ENCODE data around the gene TXNRD2.

The TXNRD2 gene

DNA sequence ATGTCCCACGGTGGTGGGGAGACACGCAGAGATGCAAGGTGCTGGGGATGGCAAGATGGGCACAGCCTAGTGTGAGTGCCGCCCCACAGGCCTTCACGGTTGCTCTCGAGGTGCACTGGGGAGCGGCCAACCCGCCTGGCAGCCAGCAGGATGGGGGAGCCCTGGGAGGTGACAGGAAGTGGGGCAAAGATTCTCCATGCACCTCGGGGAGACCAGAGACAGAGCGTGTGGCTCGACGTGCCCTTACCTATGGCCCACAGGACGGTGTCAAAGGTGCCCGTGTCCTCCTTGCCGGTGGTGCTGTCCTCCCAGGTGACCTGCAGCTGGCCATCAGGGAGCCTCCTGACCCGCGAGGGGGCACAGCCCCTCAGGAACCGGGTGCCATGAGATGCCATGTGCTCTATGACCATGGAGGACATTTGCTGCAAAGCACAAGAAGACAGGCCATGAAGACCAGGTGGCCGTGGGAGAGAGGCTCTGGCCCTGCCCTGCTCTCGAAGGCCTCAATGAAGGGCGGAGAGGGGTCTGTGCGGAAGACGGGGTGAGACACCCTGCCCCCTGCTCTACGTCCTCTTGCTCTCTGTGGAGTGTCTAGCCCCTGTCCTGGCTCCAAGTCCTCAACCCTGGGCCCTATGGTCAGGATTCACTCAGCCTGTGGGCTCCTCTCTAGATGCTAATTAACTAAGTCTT, 46.3 kb downstream of the TXNRD2 start:
- H3K4me3 ChIP-seq (ENCODE audit: low read depth, low read length), result no peak overlapping the region
- DNase-seq (ENCODE audit: low read depth), result no peak
- in situ Hi-C loops (cut with HindIII; ENCODE audit: low sequenced_read_pairs), result no loop called here
- no peak for TF ChIP-seq CTCF (IDR thresholded peaks at IDR 0.05; ENCODE audit: low read depth, low read length, missing control alignments)

DNA sequence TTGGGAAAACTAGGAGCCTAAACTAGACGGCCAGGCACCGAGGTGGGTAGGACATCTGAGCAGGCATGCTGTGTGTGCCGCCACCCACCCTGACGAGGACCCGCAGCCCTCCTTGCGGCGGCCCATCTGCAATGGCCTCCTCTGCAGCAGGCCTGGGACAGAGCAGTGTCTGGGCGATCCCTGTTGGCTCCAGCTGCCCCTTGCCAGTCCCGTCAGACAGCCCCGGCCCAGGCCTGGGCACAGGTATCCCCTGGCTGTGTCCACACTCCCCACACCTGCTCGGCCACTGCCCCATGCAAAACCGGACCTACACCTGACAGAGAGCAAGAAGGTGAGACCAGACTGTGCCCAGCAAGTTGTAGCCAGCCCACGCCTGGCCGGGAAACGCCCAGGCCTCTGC, 48.3 kb downstream of the TXNRD2 start:
- in situ Hi-C loops (cut with HindIII; ENCODE audit: low sequenced_read_pairs), result no loop called here
- no peak for TF ChIP-seq CTCF (IDR thresholded peaks at IDR 0.05; ENCODE audit: low read depth, low read length, missing control alignments)
- no peak overlapping the region for H3K4me3 ChIP-seq (ENCODE audit: low read depth, low read length)
- no peak for DNase-seq (ENCODE audit: low read depth)

GRCh38 chr22:19892925-19893324, 48.7 kb downstream of the TXNRD2 start:
- in situ Hi-C loops (cut with HindIII; ENCODE audit: low sequenced_read_pairs), result no loop called here
- no peak for TF ChIP-seq CTCF (IDR thresholded peaks at IDR 0.05; ENCODE audit: low read depth, low read length, missing control alignments)
- no peak for DNase-seq (ENCODE audit: low read depth)
- H3K4me3 ChIP-seq (ENCODE audit: low read depth, low read length), result no peak overlapping the region

DNA sequence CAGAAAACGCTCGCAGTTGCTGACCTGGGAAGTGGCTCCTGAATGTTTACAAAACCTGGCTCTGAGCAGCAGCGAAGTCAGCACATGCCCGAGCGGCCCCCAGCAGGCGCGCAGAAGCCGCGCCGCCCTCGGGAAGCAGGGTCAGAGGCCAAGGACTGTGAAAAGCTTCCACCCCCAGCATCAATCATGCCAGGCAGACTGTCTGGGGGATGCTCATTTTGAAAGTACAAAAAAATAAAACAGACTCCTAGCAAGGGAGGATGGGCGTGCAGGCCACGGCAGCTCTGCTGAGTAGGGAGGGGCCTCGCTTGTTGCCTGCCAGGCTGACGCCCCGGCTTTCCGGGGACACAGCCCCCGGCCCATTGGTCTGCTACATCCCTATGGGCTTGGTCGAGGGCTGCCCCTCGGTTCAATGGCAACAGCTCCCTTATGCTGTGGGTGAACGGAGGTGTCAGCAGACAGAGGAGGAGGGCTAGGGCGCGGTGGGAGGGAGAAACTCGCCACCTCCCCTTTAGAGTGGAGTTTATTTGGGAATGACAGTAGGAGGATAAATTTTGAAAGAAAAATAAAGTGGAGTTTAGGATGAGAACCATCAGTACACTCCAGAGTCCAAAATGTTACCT, 49.2 kb downstream of the TXNRD2 start:
- in situ Hi-C loops (cut with HindIII; ENCODE audit: low sequenced_read_pairs), result no loop called here
- TF ChIP-seq CTCF (IDR thresholded peaks at IDR 0.05; ENCODE audit: low read depth, low read length, missing control alignments), result no peak
- no peak overlapping the region for H3K4me3 ChIP-seq (ENCODE audit: low read depth, low read length)
- no peak for DNase-seq (ENCODE audit: low read depth)

DNA sequence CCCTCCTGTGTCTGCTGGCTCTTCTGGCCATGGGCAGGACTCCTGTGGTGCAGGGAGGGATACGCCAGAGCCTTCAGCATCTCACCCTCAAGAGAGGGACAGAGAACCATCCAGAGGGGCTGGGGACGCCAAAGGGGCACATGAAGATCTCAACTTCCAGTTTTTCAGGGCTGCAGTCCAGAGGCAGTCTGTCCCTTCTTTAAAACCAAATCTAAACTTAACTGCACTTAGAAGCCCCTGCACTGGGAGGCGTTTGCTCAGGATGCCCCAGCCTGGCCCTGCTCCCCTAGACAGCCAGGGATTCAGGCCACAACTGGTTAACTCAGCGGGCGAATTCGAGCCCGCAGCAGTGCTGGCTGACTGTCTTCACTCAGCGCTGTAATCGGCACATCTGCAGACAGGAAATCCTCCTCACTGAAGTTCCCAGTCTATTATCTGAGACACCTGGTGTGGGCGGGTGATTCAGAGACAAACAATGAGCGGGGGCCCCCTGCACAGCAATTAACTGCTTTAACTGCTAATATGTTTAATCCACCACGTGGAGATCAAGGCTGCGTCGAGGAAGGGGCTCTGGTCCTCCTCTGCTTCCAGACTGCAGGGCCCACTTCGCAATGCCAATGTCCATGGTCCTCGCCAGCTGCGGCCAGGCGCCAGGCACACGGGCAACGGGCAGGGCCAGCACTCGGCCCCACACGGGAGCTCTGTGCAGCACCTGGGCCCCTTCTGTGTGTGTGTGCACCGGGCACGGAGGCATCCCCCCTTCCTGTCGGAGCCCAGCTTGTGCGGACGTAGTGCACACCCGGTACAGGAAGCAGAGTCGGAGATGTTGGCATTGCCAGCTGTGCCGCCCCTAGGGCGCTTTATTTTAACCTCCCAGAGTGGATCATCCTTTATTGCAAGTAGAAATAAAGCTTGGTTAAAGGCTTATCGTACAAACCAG, 50.0 kb downstream of the TXNRD2 start:
- peak; percentile 7 for TF ChIP-seq CTCF (IDR thresholded peaks at IDR 0.05; ENCODE audit: low read depth, low read length, missing control alignments)
- DNase-seq (ENCODE audit: low read depth), result peak; percentile 47
- H3K4me3 ChIP-seq (ENCODE audit: low read depth, low read length), result no peak overlapping the region
- in situ Hi-C loops (cut with HindIII; ENCODE audit: low sequenced_read_pairs), result no loop called here

DNA sequence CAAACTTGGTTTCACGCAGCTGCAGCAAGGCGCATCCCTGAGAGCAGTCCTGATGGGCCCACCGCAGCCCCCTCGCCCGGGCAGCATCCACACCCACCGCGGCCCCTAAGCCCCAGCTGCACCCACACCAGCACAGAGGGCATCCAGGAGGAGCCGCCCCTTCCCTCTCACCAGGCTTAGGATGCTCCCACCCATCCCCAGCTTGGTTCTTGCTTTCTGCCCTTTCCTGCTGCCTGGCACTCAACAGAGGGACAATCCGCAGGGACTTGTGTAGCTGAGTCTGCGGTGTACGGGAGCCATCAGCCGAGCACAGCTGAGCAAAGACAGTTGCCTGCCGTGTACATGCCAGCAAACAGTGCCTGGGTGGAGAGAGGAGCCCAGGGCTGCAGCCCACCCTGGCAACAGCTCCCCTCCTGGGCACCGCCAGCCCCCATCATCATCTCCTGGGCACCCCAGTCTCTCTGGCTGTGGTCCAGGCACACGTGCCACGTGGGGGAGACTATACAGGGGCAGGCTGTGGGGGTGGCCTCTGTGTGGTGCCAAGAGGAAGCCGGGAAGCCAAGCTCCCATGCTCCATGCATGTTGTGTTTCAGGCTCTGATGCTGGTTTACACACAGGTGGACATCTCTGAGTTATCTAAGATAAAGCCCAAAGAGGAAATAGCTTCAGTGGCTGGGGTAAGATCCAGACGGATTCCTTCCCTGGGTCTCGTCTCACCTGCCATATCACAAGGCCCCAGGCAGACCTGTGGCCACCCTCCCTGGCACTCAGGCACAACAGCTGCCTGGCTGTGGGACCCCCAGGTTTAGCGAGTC, 50.9 kb downstream of the TXNRD2 start:
- no peak overlapping the region for H3K4me3 ChIP-seq (ENCODE audit: low read depth, low read length)
- DNase-seq (ENCODE audit: low read depth), result no peak
- in situ Hi-C loops (cut with HindIII; ENCODE audit: low sequenced_read_pairs), result no loop called here
- no peak for TF ChIP-seq CTCF (IDR thresholded peaks at IDR 0.05; ENCODE audit: low read depth, low read length, missing control alignments)
